Measurements from ENCODE around the gene FANCG.
A peak's percentile ranks its signal among the peaks of the same experiment; 100 is the strongest.

Gene FANCG

GRCh38 chr9:35103660-35104191 is 24.0 kb upstream of the FANCG start:
- DNase-seq (ENCODE audit: low read depth) = no peak

- peak; percentile 92 for DNase-seq (ENCODE audit: low read depth)
Measured at GRCh38 chr9:35102769-35103659, 23.3 kb upstream of the FANCG start, which contains the start of gene STOML2. STOML2 (minus strand) TSS chr9:35103131; CDS start chr9:35103094, 37 bp downstream.

GRCh38 chr9:35102465-35102768 is 22.7 kb upstream of the FANCG start:
- no peak for DNase-seq (ENCODE audit: low read depth)

GRCh38 chr9:35097573-35097972 is 17.8 kb upstream of the FANCG start:
- no peak for DNase-seq (ENCODE audit: low read depth)

GRCh38 chr9:35096035-35096849 is 16.5 kb upstream of the FANCG start, which contains the start of gene PIGO:
PIGO (minus strand) TSS chr9:35096591; CDS start chr9:35095565, 1,026 bp downstream.
- no peak for DNase-seq (ENCODE audit: low read depth)

GRCh38 chr9:35091536-35091935 is 11.8 kb upstream of the FANCG start:
- DNase-seq (ENCODE audit: low read depth) = no peak

- no peak for DNase-seq (ENCODE audit: low read depth)
Measured at GRCh38 chr9:35089434-35089833, 9.7 kb upstream of the FANCG start.

GRCh38 chr9:35085078-35085477 is 5.3 kb upstream of the FANCG start:
- no peak for DNase-seq (ENCODE audit: low read depth)

GRCh38 chr9:35079041-35079425 is 709 bp downstream of the FANCG start:
- DNase-seq (ENCODE audit: low read depth) = no peak

- DNase-seq (ENCODE audit: low read depth) = no peak
Measured at GRCh38 chr9:35078066-35078465, 1.7 kb downstream of the FANCG start.

- DNase-seq (ENCODE audit: low read depth) = no peak
Measured at GRCh38 chr9:35076848-35077247, 2.9 kb downstream of the FANCG start.

- no peak for DNase-seq (ENCODE audit: low read depth)
Measured at GRCh38 chr9:35075358-35075757, 4.4 kb downstream of the FANCG start.

- DNase-seq (ENCODE audit: low read depth) = no peak
Measured at GRCh38 chr9:35074791-35075190, 5.0 kb downstream of the FANCG start.

GRCh38 chr9:35074141-35074540 is 5.6 kb downstream of the FANCG start:
- DNase-seq (ENCODE audit: low read depth) = no peak

- DNase-seq (ENCODE audit: low read depth) = no peak
Measured at GRCh38 chr9:35073279-35073612, 6.5 kb downstream of the FANCG start.

GRCh38 chr9:35072461-35073278 is 7.1 kb downstream of the FANCG start, which contains the start of gene VCP:
VCP (minus strand) TSS chr9:35072625; CDS start chr9:35072353, 272 bp downstream.
- DNase-seq (ENCODE audit: low read depth) = peak; percentile 99

- DNase-seq (ENCODE audit: low read depth) = peak; percentile 61
Measured at GRCh38 chr9:35071814-35072460, 7.8 kb downstream of the FANCG start.

- no peak for DNase-seq (ENCODE audit: low read depth)
Measured at GRCh38 chr9:35070823-35071813, 8.6 kb downstream of the FANCG start.

- no peak for DNase-seq (ENCODE audit: low read depth)
Measured at GRCh38 chr9:35069020-35069419, 10.7 kb downstream of the FANCG start.

GRCh38 chr9:35067056-35067455 is 12.7 kb downstream of the FANCG start:
- DNase-seq (ENCODE audit: low read depth) = no peak
